ENCODE measurements around the gene B3GNT9. TPM values are rescaled to one million over a fixed set of nuclear protein-coding genes. Genes with fewer than 3 reads are reported as not detected.

The B3GNT9 gene
- polyA plus RNA-seq, 1 of the 3 experiments (the other 2 are of a cell fraction), result 9.9 TPM

- Histone ChIP-seq H3K79me2 (ENCODE audit: insufficient read depth) (peaks cover 19% of the 10 kb centered on the region; the same call in 1 of the 2 replicates), H2AFZ (ENCODE audit: low read depth) (no peak overlapping the region; the same call in 1 of the 2 replicates), H3K4me2 (peak overlapping the region; percentile 86), H4K20me1 (ENCODE audit: insufficient read depth) (peaks cover 10% of the 10 kb centered on the region), H3K9ac (peak overlapping the region; percentile 48), H3K9me2 (no peaks in the 10 kb centered on the region), H3K36me3 (replicated peaks in 1 of 2; ENCODE audit: control insufficient read depth in 1 of 2, insufficient read depth in 2 of 2, low read length in 1 of 2) (peaks cover 6 to 8% of the 10 kb centered on the region in 2 experiments), H3K27ac (ENCODE audit: low read depth in 2 of 2, low read length in 1 of 2) (peak overlapping the region; percentile 67 to 86), H3F3A (replicated peaks; ENCODE audit: insufficient read depth) (peaks cover 39% of the 10 kb centered on the region), H3K4me1 (ENCODE audit: control insufficient read depth in 1 of 2, insufficient read depth in 2 of 2, low read depth in 1 of 2, low read length in 1 of 2) (peaks cover 39 to 60% of the 10 kb centered on the region in 2 experiments; a peak in 3 of 4 replicates), H3K4me3 (ENCODE audit: low read depth in 2 of 2, low read length in 1 of 2) (peak overlapping the region; percentile 45 to 60), H3K9me3 (no peaks in the 10 kb centered on the region), H3K27me3 (ENCODE audit: insufficient read depth) (no peaks in the 10 kb centered on the region)
- 6% methylated on average over 21 of the region's 71 CpGs for WGBS (ENCODE audit: low lambda C conversion rate)
- CTCF ChIA-PET, result interaction anchor here (0.6 to 5.1 kb wide), 12 partner anchors 10 to 221 kb away, joined by 3 to 26 read pairs (median 4); partner anchors contain the start of genes FBXL8, MATCAP1, TMEM208 and TRADD
- 0 out of 2 replicates have a peak, but pooled peaks have one; percentile 67 for TF ChIP-seq SIN3A (IDR thresholded peaks at IDR 0.05; ENCODE audit: borderline replicate concordance, low read depth, low read length)
- TF ChIP-seq SMC3 (IDR thresholded peaks at IDR 0.05; ENCODE audit: low read depth, low read length), result no peak
- peak; percentile 19; the same call in 1 of the 2 replicates for TF ChIP-seq GABPA (IDR thresholded peaks at IDR 0.05; ENCODE audit: low read depth)
- no peak for TF ChIP-seq RFX5 (IDR thresholded peaks at IDR 0.05; ENCODE audit: low read length)
- TF ChIP-seq TAF1 (IDR thresholded peaks at IDR 0.05; ENCODE audit: borderline replicate concordance, low read depth, low read length), result peak; percentile 48; the same call in 1 of the 2 replicates
- TF ChIP-seq CHD2 (IDR thresholded peaks at IDR 0.05; ENCODE audit: low read length, partially characterized antibody), result peak; percentile 32
- TF ChIP-seq RCOR1 (IDR thresholded peaks at IDR 0.05; ENCODE audit: low read length), result 0 out of 2 replicates have a peak, but pooled peaks have one; percentile 6
- TF ChIP-seq FOXJ3 (CRISPR knock-in tag; IDR thresholded peaks at IDR 0.05), result peak; percentile 63; the same call in 1 of the 2 replicates
- TF ChIP-seq USF1 (IDR thresholded peaks at IDR 0.05; ENCODE audit: borderline replicate concordance, low read depth), result peak; percentile 80
- 0 out of 2 replicates have a peak, but pooled peaks have one; percentile 34 for TF ChIP-seq USF2 (IDR thresholded peaks at IDR 0.05; ENCODE audit: borderline replicate concordance, low read depth, low read length)
- TF ChIP-seq IRF3 (IDR thresholded peaks at IDR 0.05; ENCODE audit: low read depth, low read length), result no peak
- TF ChIP-seq TCF12 (IDR thresholded peaks at IDR 0.05), result no peak
- TF ChIP-seq REST (IDR thresholded peaks at IDR 0.05; ENCODE audit: low read depth, low read length), result 0 out of 2 replicates have a peak, but pooled peaks have one; percentile 12
- peak; percentile 16; the same call in 1 of the 2 replicates for TF ChIP-seq RAD21 (IDR thresholded peaks at IDR 0.05; ENCODE audit: low read length)
- TF ChIP-seq GATA2 (CRISPR knock-in tag; IDR thresholded peaks at IDR 0.05), result peak; percentile 7; the same call in 1 of the 2 replicates
- TF ChIP-seq MXI1 (IDR thresholded peaks at IDR 0.05; ENCODE audit: low read depth, low read length), result peak; percentile 90
- POLR2A ChIA-PET, result interaction anchor here (0.6 to 3.8 kb wide), 10 partner anchors 9 to 160 kb away, joined by 3 to 37 read pairs (median 6); partner anchors contain the start of genes B3GNT9, HSF4, MATCAP1 and TMEM208
- DNase-seq, result peak; percentile 90
Measured at GRCh38 chr16:67173808-67174705, 23.3 kb upstream of the B3GNT9 start.

Data from SK-N-SH (cell line).